NCI-H345 treated with DMSO at 0.1 percent for 48 hours (cell line): ENCODE data around the gene MAGI1.
A peak's percentile ranks its signal among the peaks of the same experiment; 100 is the strongest.

ENCODE experiments used
- DNase-seq: peaks from one replicate; lab custom pipeline; 2025; ENCODE audit not compliant: unreplicated experiment; lab: John Stamatoyannopoulos, UW

MAGI1 gene

GRCh38 chr3:65978116-65978515, 60.6 kb downstream of the MAGI1 start:
- DNase-seq: no peak

- DNase-seq: no peak
Observed at GRCh38 chr3:65975032-65975431, 63.7 kb downstream of the MAGI1 start.

GRCh38 chr3:65974509-65974908, 64.2 kb downstream of the MAGI1 start:
- no peak for DNase-seq

GRCh38 chr3:65972765-65973164, 66.0 kb downstream of the MAGI1 start:
- DNase-seq: no peak

- DNase-seq: no peak
Observed at GRCh38 chr3:65971293-65972252, 67.1 kb downstream of the MAGI1 start.

- DNase-seq: no peak
Observed at GRCh38 chr3:65968996-65969395, 69.7 kb downstream of the MAGI1 start.

- no peak for DNase-seq
Observed at GRCh38 chr3:65967451-65967850, 71.3 kb downstream of the MAGI1 start.

- DNase-seq: no peak
Observed at GRCh38 chr3:65964838-65965237, 73.9 kb downstream of the MAGI1 start.

GRCh38 chr3:65963787-65964677, 74.7 kb downstream of the MAGI1 start:
- no peak for DNase-seq

GRCh38 chr3:65961733-65962132, 77.0 kb downstream of the MAGI1 start:
- DNase-seq: no peak

- DNase-seq: no peak
Observed at GRCh38 chr3:65961128-65961527, 77.6 kb downstream of the MAGI1 start.

- no peak for DNase-seq
Observed at GRCh38 chr3:65960087-65960486, 78.6 kb downstream of the MAGI1 start.

- DNase-seq: no peak
Observed at GRCh38 chr3:65958216-65958615, 80.5 kb downstream of the MAGI1 start.

GRCh38 chr3:65955792-65956477, 82.8 kb downstream of the MAGI1 start:
- no peak for DNase-seq

GRCh38 chr3:65953881-65954733, 84.6 kb downstream of the MAGI1 start:
- no peak for DNase-seq

GRCh38 chr3:65953301-65953812, 85.4 kb downstream of the MAGI1 start:
- DNase-seq: peak; percentile 81

GRCh38 chr3:65952842-65953241, 85.9 kb downstream of the MAGI1 start:
- DNase-seq: no peak

GRCh38 chr3:65951836-65952505, 86.7 kb downstream of the MAGI1 start:
- DNase-seq: no peak
